MM.1S (cell line): ENCODE measurements around the gene AQP12A.

Source experiments
- EZH2 ChIP-seq: fragments of 300-600 bp; sonication (generic); optimal IDR thresholded peaks from 2 replicates; pipeline ENCODE3; 2017; ENCODE audit warnings: low read depth, mild to moderate bottlenecking, antibody characterized with exemption, low read length, mixed read lengths
- EZH2phosphoT487 ChIP-seq: fragments of 300-600 bp; sonication (generic); IDR thresholded peaks from 2 replicates; pipeline ENCODE4 v1.6.1; 2018; ENCODE audit warnings: antibody characterized with exemption, low read length
- TF ChIP-seq, protein P1 (sequence below): fragments of 300-600 bp; sonication (generic); IDR thresholded peaks from 2 replicates; pipeline ENCODE4 v1.5.1; 2016; ENCODE audit warnings: antibody characterized with exemption, low read length, mixed read lengths

DNA sequence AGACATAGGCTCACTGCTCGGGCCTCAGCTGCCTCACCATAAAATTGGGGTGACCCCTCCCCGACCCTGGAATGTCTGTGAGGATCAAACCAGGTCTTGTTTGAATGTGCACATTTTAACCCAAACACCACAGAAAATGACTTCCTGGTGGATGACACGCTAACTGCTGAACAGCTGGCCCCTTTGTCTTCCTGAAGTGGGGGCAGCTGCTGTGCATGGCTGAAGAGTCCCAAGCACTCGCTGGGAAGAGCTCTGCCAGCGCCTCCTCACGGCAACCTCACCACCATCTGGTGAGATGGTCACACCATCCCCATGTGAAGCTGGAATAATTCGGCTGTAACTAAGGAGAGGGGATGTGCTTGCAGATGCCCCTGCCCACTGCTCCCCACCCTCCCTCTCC lies 34.0 kb downstream of the AQP12A start:
- TF ChIP-seq, protein P1, sequence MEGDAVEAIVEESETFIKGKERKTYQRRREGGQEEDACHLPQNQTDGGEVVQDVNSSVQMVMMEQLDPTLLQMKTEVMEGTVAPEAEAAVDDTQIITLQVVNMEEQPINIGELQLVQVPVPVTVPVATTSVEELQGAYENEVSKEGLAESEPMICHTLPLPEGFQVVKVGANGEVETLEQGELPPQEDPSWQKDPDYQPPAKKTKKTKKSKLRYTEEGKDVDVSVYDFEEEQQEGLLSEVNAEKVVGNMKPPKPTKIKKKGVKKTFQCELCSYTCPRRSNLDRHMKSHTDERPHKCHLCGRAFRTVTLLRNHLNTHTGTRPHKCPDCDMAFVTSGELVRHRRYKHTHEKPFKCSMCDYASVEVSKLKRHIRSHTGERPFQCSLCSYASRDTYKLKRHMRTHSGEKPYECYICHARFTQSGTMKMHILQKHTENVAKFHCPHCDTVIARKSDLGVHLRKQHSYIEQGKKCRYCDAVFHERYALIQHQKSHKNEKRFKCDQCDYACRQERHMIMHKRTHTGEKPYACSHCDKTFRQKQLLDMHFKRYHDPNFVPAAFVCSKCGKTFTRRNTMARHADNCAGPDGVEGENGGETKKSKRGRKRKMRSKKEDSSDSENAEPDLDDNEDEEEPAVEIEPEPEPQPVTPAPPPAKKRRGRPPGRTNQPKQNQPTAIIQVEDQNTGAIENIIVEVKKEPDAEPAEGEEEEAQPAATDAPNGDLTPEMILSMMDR, result no peak
- TF ChIP-seq EZH2phosphoT487, result no peak
- no peak for TF ChIP-seq EZH2
